PC-9 (cell line): ENCODE measurements around the gene PDS5B.

ENCODE experiments used
- CTCF ChIP-seq: fragments of 200-600 bp; sonication (generic); conservative IDR thresholded peaks from 2 replicates; pipeline ENCODE4 v1.6.1; 2017; ENCODE audit warnings: mixed run types, antibody characterized with exemption, mild to moderate bottlenecking, moderate library complexity
- EZH2 ChIP-seq: fragments of 200-600 bp; sonication (generic); IDR thresholded peaks from 2 replicates; pipeline ENCODE4 v1.8.0; 2017; ENCODE audit warnings: antibody characterized with exemption, low read depth

GRCh38 chr13:32661685-32662084 is 75.4 kb downstream of the PDS5B start:
- TF ChIP-seq EZH2 (no peak), CTCF (no peak)
